Neural cell (in vitro differentiated cells): Measurements from ENCODE around the gene CELA3B.

Source experiments
- EP300 ChIP-seq: fragments of 450-650 bp; conservative IDR thresholded peaks from 2 replicates; pipeline ENCODE4 v1.6.1; 2014; ENCODE audit warnings: antibody characterized with exemption, mild to moderate bottlenecking, moderate library complexity; ENCODE audit not compliant: poor library complexity, severe bottlenecking
- EZH2 ChIP-seq: fragments of 200-600, 300-800 bp; shearing (Covaris generic), sonication (generic); IDR thresholded peaks from 2 replicates; pipeline ENCODE4 v1.6.1; 2014; ENCODE audit warnings: antibody characterized with exemption, low read length, borderline replicate concordance, mild to moderate bottlenecking; ENCODE audit not compliant: insufficient read depth, poor library complexity, severe bottlenecking
- MXI1 ChIP-seq: fragments of 450-650 bp; conservative IDR thresholded peaks from 2 replicates; pipeline ENCODE4 v1.6.1; 2014; ENCODE audit warnings: antibody characterized with exemption, mild to moderate bottlenecking; ENCODE audit not compliant: poor library complexity, severe bottlenecking
- RAD21 ChIP-seq: fragments of 450-650 bp; conservative IDR thresholded peaks from 2 replicates; pipeline ENCODE4 v1.6.1; 2014; ENCODE audit warnings: antibody characterized with exemption, mild to moderate bottlenecking, moderate library complexity
- SMC3 ChIP-seq: fragments of 450-650 bp; conservative IDR thresholded peaks from 2 replicates; pipeline ENCODE4 v1.6.1; 2014; ENCODE audit warnings: antibody characterized with exemption, mild to moderate bottlenecking, moderate library complexity; ENCODE audit not compliant: poor library complexity
- TAF1 ChIP-seq: IDR thresholded peaks from 2 replicates; pipeline ENCODE4 v1.6.1; 2012; ENCODE audit warnings: low read depth
- TF ChIP-seq, protein P1 (sequence below): fragments of 450-650 bp; IDR thresholded peaks from 2 replicates; pipeline ENCODE4 v1.5.1; 2014; ENCODE audit warnings: antibody characterized with exemption, mild to moderate bottlenecking, moderate library complexity; ENCODE audit not compliant: poor library complexity, severe bottlenecking
- TF ChIP-seq, protein P2 (sequence below): IDR thresholded peaks from 2 replicates; pipeline ENCODE4 v1.6.1; 2012; ENCODE audit warnings: borderline replicate concordance

DNA sequence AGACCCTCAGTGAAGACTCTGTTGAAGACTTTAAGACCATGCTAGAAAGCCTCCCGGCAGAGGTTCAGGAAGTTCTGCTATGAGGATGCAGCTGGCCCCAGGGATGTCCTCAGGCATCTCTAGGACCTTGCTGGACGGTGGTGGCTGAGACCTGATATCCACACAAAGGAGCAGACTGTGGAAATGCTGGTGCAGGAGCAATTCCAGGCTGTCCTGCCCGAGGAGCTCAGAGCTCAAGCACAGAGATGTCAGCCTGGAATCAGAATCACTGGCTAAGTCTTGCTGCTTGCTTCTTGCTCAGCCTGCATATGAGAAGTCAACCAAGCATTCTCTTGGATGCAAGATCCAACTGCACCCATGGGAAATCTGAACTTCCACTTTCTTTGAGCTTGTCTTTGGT is 53.7 kb downstream of the CELA3B start:
- TF ChIP-seq, protein P1, sequence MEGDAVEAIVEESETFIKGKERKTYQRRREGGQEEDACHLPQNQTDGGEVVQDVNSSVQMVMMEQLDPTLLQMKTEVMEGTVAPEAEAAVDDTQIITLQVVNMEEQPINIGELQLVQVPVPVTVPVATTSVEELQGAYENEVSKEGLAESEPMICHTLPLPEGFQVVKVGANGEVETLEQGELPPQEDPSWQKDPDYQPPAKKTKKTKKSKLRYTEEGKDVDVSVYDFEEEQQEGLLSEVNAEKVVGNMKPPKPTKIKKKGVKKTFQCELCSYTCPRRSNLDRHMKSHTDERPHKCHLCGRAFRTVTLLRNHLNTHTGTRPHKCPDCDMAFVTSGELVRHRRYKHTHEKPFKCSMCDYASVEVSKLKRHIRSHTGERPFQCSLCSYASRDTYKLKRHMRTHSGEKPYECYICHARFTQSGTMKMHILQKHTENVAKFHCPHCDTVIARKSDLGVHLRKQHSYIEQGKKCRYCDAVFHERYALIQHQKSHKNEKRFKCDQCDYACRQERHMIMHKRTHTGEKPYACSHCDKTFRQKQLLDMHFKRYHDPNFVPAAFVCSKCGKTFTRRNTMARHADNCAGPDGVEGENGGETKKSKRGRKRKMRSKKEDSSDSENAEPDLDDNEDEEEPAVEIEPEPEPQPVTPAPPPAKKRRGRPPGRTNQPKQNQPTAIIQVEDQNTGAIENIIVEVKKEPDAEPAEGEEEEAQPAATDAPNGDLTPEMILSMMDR: no peak
- no peak for TF ChIP-seq RAD21
- TF ChIP-seq EZH2: no peak
- TF ChIP-seq EP300: no peak
- TF ChIP-seq, protein P2, sequence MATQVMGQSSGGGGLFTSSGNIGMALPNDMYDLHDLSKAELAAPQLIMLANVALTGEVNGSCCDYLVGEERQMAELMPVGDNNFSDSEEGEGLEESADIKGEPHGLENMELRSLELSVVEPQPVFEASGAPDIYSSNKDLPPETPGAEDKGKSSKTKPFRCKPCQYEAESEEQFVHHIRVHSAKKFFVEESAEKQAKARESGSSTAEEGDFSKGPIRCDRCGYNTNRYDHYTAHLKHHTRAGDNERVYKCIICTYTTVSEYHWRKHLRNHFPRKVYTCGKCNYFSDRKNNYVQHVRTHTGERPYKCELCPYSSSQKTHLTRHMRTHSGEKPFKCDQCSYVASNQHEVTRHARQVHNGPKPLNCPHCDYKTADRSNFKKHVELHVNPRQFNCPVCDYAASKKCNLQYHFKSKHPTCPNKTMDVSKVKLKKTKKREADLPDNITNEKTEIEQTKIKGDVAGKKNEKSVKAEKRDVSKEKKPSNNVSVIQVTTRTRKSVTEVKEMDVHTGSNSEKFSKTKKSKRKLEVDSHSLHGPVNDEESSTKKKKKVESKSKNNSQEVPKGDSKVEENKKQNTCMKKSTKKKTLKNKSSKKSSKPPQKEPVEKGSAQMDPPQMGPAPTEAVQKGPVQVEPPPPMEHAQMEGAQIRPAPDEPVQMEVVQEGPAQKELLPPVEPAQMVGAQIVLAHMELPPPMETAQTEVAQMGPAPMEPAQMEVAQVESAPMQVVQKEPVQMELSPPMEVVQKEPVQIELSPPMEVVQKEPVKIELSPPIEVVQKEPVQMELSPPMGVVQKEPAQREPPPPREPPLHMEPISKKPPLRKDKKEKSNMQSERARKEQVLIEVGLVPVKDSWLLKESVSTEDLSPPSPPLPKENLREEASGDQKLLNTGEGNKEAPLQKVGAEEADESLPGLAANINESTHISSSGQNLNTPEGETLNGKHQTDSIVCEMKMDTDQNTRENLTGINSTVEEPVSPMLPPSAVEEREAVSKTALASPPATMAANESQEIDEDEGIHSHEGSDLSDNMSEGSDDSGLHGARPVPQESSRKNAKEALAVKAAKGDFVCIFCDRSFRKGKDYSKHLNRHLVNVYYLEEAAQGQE: no peak
- TF ChIP-seq MXI1: no peak
- TF ChIP-seq TAF1: no peak
- no peak for TF ChIP-seq SMC3
